ENCODE data around the gene HNF1B.

DNA sequence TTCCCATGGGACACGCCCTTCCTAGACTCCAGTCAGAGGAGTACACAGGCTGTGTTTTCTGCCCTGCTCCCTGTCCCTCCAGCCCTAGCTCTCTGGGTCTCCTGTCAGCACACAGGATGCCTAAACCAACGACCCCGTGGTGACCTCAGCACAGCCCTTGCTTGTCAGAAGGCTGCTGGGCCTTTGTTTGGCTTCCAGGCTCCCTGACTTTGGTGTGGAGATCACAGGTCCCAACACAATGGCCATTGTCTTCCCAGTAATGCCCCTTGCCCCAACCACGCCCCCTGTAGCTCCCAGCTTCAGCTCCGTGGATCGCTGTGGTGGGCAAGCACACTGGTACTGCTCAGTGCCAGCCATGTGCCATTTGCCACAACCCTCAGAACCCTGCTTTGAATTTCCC, 15.0 kb downstream of the HNF1B start:
- TF ChIP-seq, protein P1, sequence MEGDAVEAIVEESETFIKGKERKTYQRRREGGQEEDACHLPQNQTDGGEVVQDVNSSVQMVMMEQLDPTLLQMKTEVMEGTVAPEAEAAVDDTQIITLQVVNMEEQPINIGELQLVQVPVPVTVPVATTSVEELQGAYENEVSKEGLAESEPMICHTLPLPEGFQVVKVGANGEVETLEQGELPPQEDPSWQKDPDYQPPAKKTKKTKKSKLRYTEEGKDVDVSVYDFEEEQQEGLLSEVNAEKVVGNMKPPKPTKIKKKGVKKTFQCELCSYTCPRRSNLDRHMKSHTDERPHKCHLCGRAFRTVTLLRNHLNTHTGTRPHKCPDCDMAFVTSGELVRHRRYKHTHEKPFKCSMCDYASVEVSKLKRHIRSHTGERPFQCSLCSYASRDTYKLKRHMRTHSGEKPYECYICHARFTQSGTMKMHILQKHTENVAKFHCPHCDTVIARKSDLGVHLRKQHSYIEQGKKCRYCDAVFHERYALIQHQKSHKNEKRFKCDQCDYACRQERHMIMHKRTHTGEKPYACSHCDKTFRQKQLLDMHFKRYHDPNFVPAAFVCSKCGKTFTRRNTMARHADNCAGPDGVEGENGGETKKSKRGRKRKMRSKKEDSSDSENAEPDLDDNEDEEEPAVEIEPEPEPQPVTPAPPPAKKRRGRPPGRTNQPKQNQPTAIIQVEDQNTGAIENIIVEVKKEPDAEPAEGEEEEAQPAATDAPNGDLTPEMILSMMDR (IDR thresholded peaks at IDR 0.05), result no peak
- no peak for TF ChIP-seq POLR2A (IDR thresholded peaks at IDR 0.05)

All from uterus (tissue), 2 donors.